HCT116 (cell line): Measurements from ENCODE around the gene SMG9. TPM values are rescaled to one million over a fixed set of nuclear protein-coding genes. Genes with fewer than 3 reads are reported as not detected.

Experiments used
- ATAC-seq: fragments of 200-7000 bp; cut with Tn5 transposase; 2 replicates; pipeline ENCODE4 v1.9.1; 2020; ENCODE audit warnings: mild to moderate bottlenecking, moderate library complexity
- BruUV-seq: library from RNA; stranded (reverse); fragments of 400-500 nt; replicated peaks from 2 replicates; lab custom pipeline; 2021; lab: Mats Ljungman, UMichigan
- CTCF ChIA-PET: fragments of 300-600 bp; sonication (Branson Sonifier 250); formaldehyde crosslinking; loops from one replicate; lab custom pipeline; 2021; ENCODE audit warnings: antibody characterized with exemption; lab: Charles Lee
- POLR2A ChIA-PET: fragments of 300-600, 350-600 bp; sonication (Branson Sonifier 250); formaldehyde crosslinking; loops from one replicate; lab custom pipeline; 2021; ENCODE audit warnings: antibody characterized with exemption; lab: Charles Lee
- RAD21 ChIA-PET, 2 experiments: fragments of 300-600 bp; sonication (Branson Sonifier 250); formaldehyde crosslinking; loops; one replicate each; lab custom pipeline; 2023; ENCODE audit warnings: low total read pairs in 2 of 2; ENCODE audit not compliant: uncharacterized antibody in 2 of 2, unreplicated experiment in 2 of 2, low non-redundant PET in 1 of 2; lab: Charles Lee
- DNase-seq: peaks from one replicate; pipeline ENCODE4 v3.0.0-alpha.2; 2010; ENCODE audit warnings: low read depth, low spot score
- H2AFZ ChIP-seq: fragments of 200-600 bp; shearing (Covaris generic), sonication (generic); 2 replicates; pipeline ENCODE4 v1.6.1; 2017; ENCODE audit warnings: low read depth, mixed run types, mixed read lengths, antibody characterized with exemption, low read length; ENCODE audit not compliant: poor library complexity, severe bottlenecking
- H3K27ac ChIP-seq: 2 replicates; pipeline ENCODE4 v1.5.1; 2012; ENCODE audit warnings: low read depth, low read length
- H3K27me3 ChIP-seq: fragments of 200-600 bp; sonication (generic); 2 replicates; pipeline ENCODE4 v1.6.1; 2016; ENCODE audit warnings: mixed run types, low read length, mixed read lengths; ENCODE audit not compliant: insufficient read depth
- H3K36me3 ChIP-seq, 2 experiments: fragments of 200-500 bp in 1 of 2; fragments of 200-600 bp in 1 of 2; sonication (Bioruptor generic) in 1 of 2; sonication (generic) in 1 of 2; 2 replicates each; pipeline versions ENCODE4 v1.5.1 to v1.6.1; 2014 to 2016; ENCODE audit warnings: low read length in 2 of 2, inconsistent platforms in 1 of 2, mixed read lengths in 1 of 2, mixed run types in 1 of 2; ENCODE audit not compliant: insufficient read depth in 2 of 2, control insufficient read depth in 1 of 2
- H3K4me1 ChIP-seq, 2 experiments: fragments of 200-600 bp in 1 of 2; sonication (generic) in 1 of 2; 2 replicates each; pipeline versions ENCODE4 v1.5.1 to v1.6.1; 2012 to 2017; ENCODE audit warnings: low read length in 2 of 2, inconsistent platforms in 1 of 2, mild to moderate bottlenecking in 1 of 2, mixed read lengths in 1 of 2, mixed run types in 1 of 2, moderate library complexity in 1 of 2; ENCODE audit not compliant: insufficient read depth in 2 of 2, control insufficient read depth in 1 of 2
- H3K4me2 ChIP-seq: fragments of 200-600 bp; sonication (generic); 2 replicates; pipeline ENCODE4 v1.6.1; 2017; ENCODE audit warnings: mixed run types, low read length, mixed read lengths
- H3K4me3 ChIP-seq, 2 experiments: fragments of 200-600 bp in 1 of 2; sonication (generic) in 1 of 2; replicated peaks in 1 of 2; 2 replicates each; pipeline ENCODE4 v1.5.1; 2011 to 2016; ENCODE audit warnings: low read length in 2 of 2, control low read depth in 1 of 2, low read depth in 1 of 2, mild to moderate bottlenecking in 1 of 2, mixed read lengths in 1 of 2, mixed run types in 1 of 2
- H3K79me2 ChIP-seq: fragments of 200-600 bp; sonication (generic); 2 replicates; pipeline ENCODE4 v1.6.1; 2017; ENCODE audit warnings: mild to moderate bottlenecking, mixed run types, low read length, moderate library complexity, mixed read lengths; ENCODE audit not compliant: insufficient read depth
- H3K9ac ChIP-seq: fragments of 200-600 bp; sonication (generic); 2 replicates; pipeline ENCODE4 v1.6.1; 2016; ENCODE audit warnings: low read length, mixed read lengths
- H3K9me2 ChIP-seq: fragments of 200-600 bp; sonication (generic), shearing (Covaris generic); 2 replicates; pipeline ENCODE4 v1.6.1; 2017; ENCODE audit warnings: mixed run types, mild to moderate bottlenecking, moderate library complexity; ENCODE audit not compliant: insufficient read depth
- H3K9me3 ChIP-seq, 2 experiments: fragments of 200-500 bp in 1 of 2; fragments of 200-600 bp in 1 of 2; sonication (Bioruptor generic) in 1 of 2; sonication (generic) in 1 of 2; 2 replicates each; pipeline ENCODE4 v1.6.1; 2014 to 2017; ENCODE audit warnings: low read length in 2 of 2, mixed read lengths in 2 of 2, inconsistent platforms in 1 of 2, low read depth in 1 of 2, mild to moderate bottlenecking in 1 of 2, mixed run types in 1 of 2, moderate library complexity in 1 of 2; ENCODE audit not compliant: control insufficient read depth in 1 of 2, insufficient read depth in 1 of 2
- H4K20me1 ChIP-seq: fragments of 200-600 bp; sonication (generic), shearing (Covaris generic); 2 replicates; pipeline ENCODE4 v1.6.1; 2017; ENCODE audit warnings: mixed run types, mild to moderate bottlenecking, moderate library complexity; ENCODE audit not compliant: insufficient read depth
- ATF3 ChIP-seq: IDR thresholded peaks from 2 replicates; pipeline ENCODE4 v1.6.1; 2012
- CBX3 ChIP-seq: IDR thresholded peaks from 2 replicates; pipeline ENCODE4 v1.6.1; 2012; ENCODE audit warnings: low read depth
- EGR1 ChIP-seq: IDR thresholded peaks from 2 replicates; pipeline ENCODE4 v1.6.1; 2012; ENCODE audit warnings: low read depth
- ELF1 ChIP-seq: IDR thresholded peaks from 2 replicates; pipeline ENCODE4 v1.6.1; 2012; ENCODE audit warnings: low read depth, borderline replicate concordance
- EZH2 ChIP-seq: fragments of 200-600 bp; sonication (generic); IDR thresholded peaks from 2 replicates; pipeline ENCODE4 v1.6.1; 2017; ENCODE audit warnings: antibody characterized with exemption, mixed run types
- FOSL1 ChIP-seq: IDR thresholded peaks from 2 replicates; pipeline ENCODE4 v1.6.1; 2012; ENCODE audit warnings: low read depth
- JUND ChIP-seq: IDR thresholded peaks from 2 replicates; pipeline ENCODE4 v1.6.1; 2012
- POLR2A ChIP-seq: IDR thresholded peaks from 2 replicates; pipeline ENCODE4 v1.7.0; 2011; ENCODE audit warnings: borderline replicate concordance; ENCODE audit not compliant: insufficient read depth, insufficient read length; ENCODE audit errors: extremely low read depth
- POLR2AphosphoS5 ChIP-seq: IDR thresholded peaks from 2 replicates; pipeline ENCODE4 v1.6.1; 2011; ENCODE audit warnings: mild to moderate bottlenecking, low read depth, low read length, moderate library complexity
- SIN3A ChIP-seq: IDR thresholded peaks from 2 replicates; pipeline ENCODE4 v1.6.1; 2012; ENCODE audit warnings: low read depth
- SP1 ChIP-seq: IDR thresholded peaks from 2 replicates; pipeline ENCODE4 v1.6.1; 2012; ENCODE audit warnings: low read depth
- SRF ChIP-seq: IDR thresholded peaks from 2 replicates; pipeline ENCODE4 v1.6.1; 2012; ENCODE audit warnings: low read depth
- TCF7L2 ChIP-seq: IDR thresholded peaks from 2 replicates; pipeline ENCODE4 v1.7.0; 2011; ENCODE audit warnings: borderline replicate concordance, inconsistent platforms; ENCODE audit not compliant: insufficient read depth, insufficient read length; ENCODE audit errors: extremely low read depth
- ZNF274 ChIP-seq: fragments of 200-500 bp; sonication (Bioruptor generic); IDR thresholded peaks from 2 replicates; pipeline ENCODE4 v1.6.1; 2014; ENCODE audit warnings: mild to moderate bottlenecking, low read depth, low read length, inconsistent platforms
- intact Hi-C: fragments of 100-400 bp; cut with micrococcal nuclease; formaldehyde crosslinking; loops from 2 replicates; pipeline ENCODE4 v1.10.0; 2022
- total RNA-seq: library from RNA; stranded (reverse); gene quantifications from one replicate; pipeline ENCODE4 v1.2.1, GENCODE V29; 2021; ENCODE audit not compliant: unreplicated experiment
- TF ChIP-seq, protein P1 (sequence below): IDR thresholded peaks from 2 replicates; pipeline ENCODE4 v1.6.1; 2011; ENCODE audit warnings: mild to moderate bottlenecking, low read length, moderate library complexity; ENCODE audit not compliant: insufficient replicate concordance; ENCODE audit errors: extremely low read depth
- TF ChIP-seq, protein P2 (sequence below): IDR thresholded peaks from 2 replicates; pipeline ENCODE4 v1.6.1; 2012
- TF ChIP-seq, protein P3 (sequence below): IDR thresholded peaks from 2 replicates; pipeline ENCODE4 v1.6.1; 2012; ENCODE audit warnings: low read depth

The SMG9 gene
- total RNA-seq, 1 experiment from 2014 or later = 80.2 TPM

- no peaks in the 10 kb centered on the region for H4K20me1 ChIP-seq
- DNase-seq = no peak
- RAD21 ChIA-PET = no interaction called here
- no peak overlapping the region for H3K4me3 ChIP-seq
- no peak overlapping the region for H3K27ac ChIP-seq
- no peaks in the 10 kb centered on the region for H3K79me2 ChIP-seq
- CTCF ChIA-PET = no interaction called here
- no peak for TF ChIP-seq FOSL1
- no peak for TF ChIP-seq SRF
- TF ChIP-seq POLR2AphosphoS5 = no peak
- TF ChIP-seq, protein P1, sequence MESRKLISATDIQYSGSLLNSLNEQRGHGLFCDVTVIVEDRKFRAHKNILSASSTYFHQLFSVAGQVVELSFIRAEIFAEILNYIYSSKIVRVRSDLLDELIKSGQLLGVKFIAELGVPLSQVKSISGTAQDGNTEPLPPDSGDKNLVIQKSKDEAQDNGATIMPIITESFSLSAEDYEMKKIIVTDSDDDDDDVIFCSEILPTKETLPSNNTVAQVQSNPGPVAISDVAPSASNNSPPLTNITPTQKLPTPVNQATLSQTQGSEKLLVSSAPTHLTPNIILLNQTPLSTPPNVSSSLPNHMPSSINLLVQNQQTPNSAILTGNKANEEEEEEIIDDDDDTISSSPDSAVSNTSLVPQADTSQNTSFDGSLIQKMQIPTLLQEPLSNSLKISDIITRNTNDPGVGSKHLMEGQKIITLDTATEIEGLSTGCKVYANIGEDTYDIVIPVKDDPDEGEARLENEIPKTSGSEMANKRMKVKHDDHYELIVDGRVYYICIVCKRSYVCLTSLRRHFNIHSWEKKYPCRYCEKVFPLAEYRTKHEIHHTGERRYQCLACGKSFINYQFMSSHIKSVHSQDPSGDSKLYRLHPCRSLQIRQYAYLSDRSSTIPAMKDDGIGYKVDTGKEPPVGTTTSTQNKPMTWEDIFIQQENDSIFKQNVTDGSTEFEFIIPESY = no peak
- TF ChIP-seq, protein P2, sequence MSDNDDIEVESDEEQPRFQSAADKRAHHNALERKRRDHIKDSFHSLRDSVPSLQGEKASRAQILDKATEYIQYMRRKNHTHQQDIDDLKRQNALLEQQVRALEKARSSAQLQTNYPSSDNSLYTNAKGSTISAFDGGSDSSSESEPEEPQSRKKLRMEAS = no peak
- no peak for TF ChIP-seq ATF3
- no peak for TF ChIP-seq EZH2
- TF ChIP-seq ZNF274 = no peak
- no peak for TF ChIP-seq SP1
- no peak for TF ChIP-seq TCF7L2
- TF ChIP-seq, protein P3, sequence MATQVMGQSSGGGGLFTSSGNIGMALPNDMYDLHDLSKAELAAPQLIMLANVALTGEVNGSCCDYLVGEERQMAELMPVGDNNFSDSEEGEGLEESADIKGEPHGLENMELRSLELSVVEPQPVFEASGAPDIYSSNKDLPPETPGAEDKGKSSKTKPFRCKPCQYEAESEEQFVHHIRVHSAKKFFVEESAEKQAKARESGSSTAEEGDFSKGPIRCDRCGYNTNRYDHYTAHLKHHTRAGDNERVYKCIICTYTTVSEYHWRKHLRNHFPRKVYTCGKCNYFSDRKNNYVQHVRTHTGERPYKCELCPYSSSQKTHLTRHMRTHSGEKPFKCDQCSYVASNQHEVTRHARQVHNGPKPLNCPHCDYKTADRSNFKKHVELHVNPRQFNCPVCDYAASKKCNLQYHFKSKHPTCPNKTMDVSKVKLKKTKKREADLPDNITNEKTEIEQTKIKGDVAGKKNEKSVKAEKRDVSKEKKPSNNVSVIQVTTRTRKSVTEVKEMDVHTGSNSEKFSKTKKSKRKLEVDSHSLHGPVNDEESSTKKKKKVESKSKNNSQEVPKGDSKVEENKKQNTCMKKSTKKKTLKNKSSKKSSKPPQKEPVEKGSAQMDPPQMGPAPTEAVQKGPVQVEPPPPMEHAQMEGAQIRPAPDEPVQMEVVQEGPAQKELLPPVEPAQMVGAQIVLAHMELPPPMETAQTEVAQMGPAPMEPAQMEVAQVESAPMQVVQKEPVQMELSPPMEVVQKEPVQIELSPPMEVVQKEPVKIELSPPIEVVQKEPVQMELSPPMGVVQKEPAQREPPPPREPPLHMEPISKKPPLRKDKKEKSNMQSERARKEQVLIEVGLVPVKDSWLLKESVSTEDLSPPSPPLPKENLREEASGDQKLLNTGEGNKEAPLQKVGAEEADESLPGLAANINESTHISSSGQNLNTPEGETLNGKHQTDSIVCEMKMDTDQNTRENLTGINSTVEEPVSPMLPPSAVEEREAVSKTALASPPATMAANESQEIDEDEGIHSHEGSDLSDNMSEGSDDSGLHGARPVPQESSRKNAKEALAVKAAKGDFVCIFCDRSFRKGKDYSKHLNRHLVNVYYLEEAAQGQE = no peak
- TF ChIP-seq POLR2A = no peak
- no peak for TF ChIP-seq CBX3
- no peak for TF ChIP-seq SIN3A
- TF ChIP-seq EGR1 = no peak
- no peak for TF ChIP-seq ELF1
- TF ChIP-seq JUND = no peak
- H3K9me2 ChIP-seq = no peaks in the 10 kb centered on the region
- POLR2A ChIA-PET = no interaction called here
- no peaks in the 10 kb centered on the region for H3K27me3 ChIP-seq
- ATAC-seq = no peak
- H3K9me3 ChIP-seq = no peaks in the 10 kb centered on the region
- peaks cover 21 to 30% of the 10 kb centered on the region in 2 experiments; a peak in 3 of 4 replicates for H3K36me3 ChIP-seq
- peaks cover 4 to 6% of the 10 kb centered on the region in 2 experiments; a peak in 2 of 4 replicates for H3K4me1 ChIP-seq
- no TSS peak for BruUV-seq
- H3K9ac ChIP-seq = no peak overlapping the region
- H2AFZ ChIP-seq = no peak overlapping the region
- H3K4me2 ChIP-seq = no peak overlapping the region
- intact Hi-C loops = no loop called here
Measured at GRCh38 chr19:43727593-43727853, 27.2 kb downstream of the SMG9 start.
